H1 (cell line): Measurements from ENCODE around the gene CFAP53. TPM values are rescaled to one million over a fixed set of nuclear protein-coding genes. Genes with fewer than 3 reads are reported as not detected.

ENCODE experiments used
- CHD7 ChIP-seq: fragments of 300-600 bp; sonication (generic); IDR thresholded peaks from 2 replicates; pipeline ENCODE4 v1.7.1; 2012; ENCODE audit warnings: low read length, moderate library complexity, mild to moderate bottlenecking, inconsistent platforms; ENCODE audit not compliant: insufficient replicate concordance
- EP300 ChIP-seq, 2 experiments: IDR thresholded peaks; 1 replicate in 1 of 2; 2 replicates in 1 of 2; pipeline ENCODE4 v1.6.1; 2011 to 2012; ENCODE audit warnings: low read depth in 2 of 2, low read length in 2 of 2, mild to moderate bottlenecking in 2 of 2, borderline replicate concordance in 1 of 2, inconsistent platforms in 1 of 2, moderate library complexity in 1 of 2
- HDAC2 ChIP-seq, 2 experiments: fragments of 300-600 bp in 1 of 2; sonication (generic) in 1 of 2; IDR thresholded peaks; 2 replicates each; pipeline ENCODE4 v1.6.1; 2011 to 2012; ENCODE audit warnings: low read depth in 2 of 2, low read length in 2 of 2, mild to moderate bottlenecking in 2 of 2, moderate library complexity in 2 of 2, borderline replicate concordance in 1 of 2, inconsistent platforms in 1 of 2
- NRF1 ChIP-seq: IDR thresholded peaks from 2 replicates; pipeline ENCODE4 v1.6.1; 2011; ENCODE audit warnings: mild to moderate bottlenecking, low read depth, low read length, improper control_type of control experiment
- PHF8 ChIP-seq: fragments of 200-600 bp; sonication (generic); conservative IDR thresholded peaks from 2 replicates; pipeline ENCODE4 v1.7.1; 2012; ENCODE audit warnings: low read depth, mild to moderate bottlenecking, inconsistent platforms, low read length, moderate library complexity
- SIN3A ChIP-seq, 2 experiments: IDR thresholded peaks in 1 of 2; conservative IDR thresholded peaks in 1 of 2; 2 replicates each; pipeline ENCODE4 v1.6.1; 2011 to 2012; ENCODE audit warnings: low read length in 2 of 2, improper control_type of control experiment in 1 of 2, low read depth in 1 of 2, mild to moderate bottlenecking in 1 of 2
- SP1 ChIP-seq: IDR thresholded peaks from 2 replicates; pipeline ENCODE4 v1.6.1; 2011; ENCODE audit warnings: low read depth, low read length
- TBP ChIP-seq: IDR thresholded peaks from 2 replicates; pipeline ENCODE4 v1.6.1; 2011; ENCODE audit warnings: low read depth, low read length, improper control_type of control experiment
- polyA plus RNA-seq, 7 experiments: library from polyadenylated mRNA; depleted of rRNA in 3 of 7; stranded (reverse) in 5 of 7; unstranded in 2 of 7; fragments of >200 nt in 5 of 7; fragments of 200-250 nt in 2 of 7; gene quantifications; 1 replicate in 5 of 7; 2 replicates in 1 of 7; 4 replicates in 1 of 7; pipeline versions ENCODE4 v1.2.1 to v1.2.3, GENCODE V29; 2011 to 2013; ENCODE audit warnings: missing spikeins in 2 of 7, mixed read lengths in 2 of 7
- total RNA-seq: library from RNA; stranded (reverse); fragmentation: NEBNext Ultra II Directional; extraction: Animal tissue kit (Norgen Biotek cat#: 25700); gene quantifications from 2 replicates; pipeline ENCODE4 v1.2.1, GENCODE V29; 2021

Gene CFAP53
- total and polyA plus RNA-seq, 2 of the 8 experiments (the other 6 are each of a cell fraction or from before 2014, with no cell fraction given) = 0.08 to 0.30 TPM

- TF ChIP-seq HDAC2 (IDR thresholded peaks at IDR 0.05; ENCODE audit: borderline replicate concordance in 1 of 2, low read depth in 2 of 2, low read length in 2 of 2) (no peak; a peak in 1 of 4 replicates), SIN3A (conservative IDR thresholded peaks at IDR 0.05 in 1 of 2, IDR thresholded peaks at IDR 0.05 in 1 of 2; ENCODE audit: low read depth in 1 of 2, low read length in 2 of 2) (peak; percentile 81 to 89; a peak in 3 of 4 replicates), SP1 (peak; percentile 61; the same call in 1 of the 2 replicates), PHF8 (peak; percentile 64; the same call in 1 of the 2 replicates), CHD7 (no peak), EP300 (IDR thresholded peaks at IDR 0.05; ENCODE audit: borderline replicate concordance in 1 of 2, low read depth in 2 of 2, low read length in 2 of 2) (peak in 1 of 2 experiments; percentile 6; a peak in 1 of 3 replicates), NRF1 (peak; percentile 35; the same call in 1 of the 2 replicates), TBP (0 out of 2 replicates have a peak, but pooled peaks have one; percentile 12)
Measured at GRCh38 chr18:50287441-50288347, 21.4 kb upstream of the CFAP53 start, which contains the start of gene CXXC1 (continued).
